Stimulated activated CD4-positive, alpha-beta T cell treated with anti-CD3 and anti-CD28 coated beads, Interleukin-4, amount 100 ng/mL, for 24 hours (primary cell): ENCODE data around the gene GCM1.

ENCODE experiments used
- DNase-seq: peaks from one replicate; pipeline ENCODE4 v3.0.0-alpha.2; 2020

The GCM1 gene

GRCh38 chr6:53103993-53104675, 44.5 kb downstream of the GCM1 start:
- no peak for DNase-seq

GRCh38 chr6:53101006-53101405, 47.6 kb downstream of the GCM1 start:
- DNase-seq, result no peak

DNA sequence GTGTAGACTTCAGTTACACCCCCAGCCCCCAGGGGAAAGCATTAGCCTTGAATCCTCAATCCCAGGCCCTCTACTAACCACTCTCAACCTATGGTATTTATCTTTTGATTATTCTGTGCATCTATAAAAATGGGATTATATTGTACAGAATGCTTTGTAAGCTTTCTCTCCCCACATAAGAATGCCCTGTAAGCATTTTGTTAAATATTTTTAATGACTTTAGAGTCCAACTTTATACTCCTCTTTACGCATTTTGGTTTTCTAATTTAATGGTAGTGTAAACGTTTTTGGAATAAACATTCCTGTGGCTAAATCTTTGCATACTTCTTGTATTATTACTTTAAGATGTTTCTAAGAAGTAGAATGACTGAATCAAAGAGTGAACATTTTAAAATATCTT, 48.1 kb downstream of the GCM1 start:
- DNase-seq, result no peak

GRCh38 chr6:53095716-53096115, 52.9 kb downstream of the GCM1 start:
- no peak for DNase-seq

DNA sequence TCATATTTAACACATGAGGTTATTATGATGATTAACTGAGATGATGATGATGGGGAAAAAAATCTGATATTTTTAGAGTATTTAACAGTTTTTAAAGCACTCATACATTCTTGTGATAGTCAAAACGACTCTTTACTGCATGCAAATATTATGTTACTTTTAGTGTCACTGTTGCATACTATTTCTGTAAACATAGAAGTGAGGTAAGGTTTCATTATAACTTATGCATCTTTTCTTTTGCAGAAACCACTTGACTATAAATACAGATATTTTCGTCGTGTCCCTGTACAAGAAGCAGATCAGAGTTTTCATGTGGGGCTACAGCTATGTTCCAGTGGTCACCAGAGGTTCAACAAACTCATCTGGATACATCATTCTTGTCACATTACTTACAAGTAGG, 53.4 kb downstream of the GCM1 start:
- no peak for DNase-seq

DNA sequence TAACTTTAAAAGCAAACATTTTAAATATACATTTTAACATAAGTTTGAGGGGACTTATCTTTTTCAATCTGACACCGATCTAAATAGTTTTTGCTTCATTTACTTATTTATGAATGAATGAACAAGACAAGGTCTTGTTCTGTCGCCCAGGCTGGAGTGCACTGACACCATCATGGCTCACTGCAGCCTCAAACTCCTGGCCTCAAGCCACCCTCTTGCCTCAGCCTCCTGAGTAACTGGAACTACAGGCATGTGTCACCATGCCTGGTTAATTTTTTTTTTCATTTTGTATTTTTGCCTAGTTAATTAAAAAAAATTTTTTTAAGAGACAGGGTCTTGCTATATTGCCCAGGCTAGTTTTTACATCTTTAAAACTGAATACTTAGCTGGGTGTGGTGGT, 58.1 kb downstream of the GCM1 start:
- DNase-seq, result no peak

DNA sequence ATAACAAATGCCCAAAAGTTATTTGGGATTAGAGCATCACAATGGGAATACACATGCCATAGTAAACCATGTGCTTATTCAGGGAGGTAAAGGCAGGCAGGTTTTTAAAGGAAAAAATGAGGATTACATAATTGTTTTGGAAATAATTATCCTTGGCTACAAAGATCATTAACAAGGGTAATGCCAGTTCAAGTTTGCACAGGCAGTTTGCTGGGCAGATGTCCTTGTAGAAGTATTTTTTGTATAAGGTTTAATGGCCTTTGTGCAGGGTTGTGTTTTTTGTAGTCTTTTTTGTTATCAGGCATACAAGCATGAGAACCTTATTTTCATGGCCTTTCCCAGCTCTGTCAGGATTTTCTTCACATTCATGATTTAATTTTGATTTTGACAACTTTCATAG, 58.7 kb downstream of the GCM1 start:
- DNase-seq, result no peak

GRCh38 chr6:53086302-53086701, 62.3 kb downstream of the GCM1 start:
- no peak for DNase-seq

DNA sequence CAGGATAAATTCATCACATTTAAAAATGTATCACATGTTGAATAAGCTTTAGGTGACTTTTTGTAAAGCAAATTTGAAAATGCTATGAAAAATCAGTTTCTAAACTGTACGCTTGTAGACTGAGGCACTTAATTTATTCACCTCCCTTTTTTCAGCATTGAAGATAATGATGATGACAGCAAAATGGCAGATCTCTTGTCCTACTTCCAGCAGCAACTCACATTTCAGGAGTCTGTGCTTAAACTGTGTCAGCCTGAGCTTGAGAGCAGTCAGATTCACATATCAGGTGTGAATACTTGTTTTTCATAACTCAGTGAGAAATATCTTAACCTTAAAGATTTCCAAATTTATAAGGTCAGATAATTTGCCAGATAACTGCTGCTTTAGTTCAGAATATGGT, 67.8 kb downstream of the GCM1 start:
- no peak for DNase-seq
